Measurements from ENCODE around the gene RAB12. TPM values are rescaled to one million over a fixed set of nuclear protein-coding genes. Genes with fewer than 3 reads are reported as not detected.

Gene RAB12
- total and polyA plus RNA-seq, 2 of the 13 experiments (the other 11 are each of a cell fraction or from before 2014, with no cell fraction given) = 9.5 to 25.3 TPM

DNA sequence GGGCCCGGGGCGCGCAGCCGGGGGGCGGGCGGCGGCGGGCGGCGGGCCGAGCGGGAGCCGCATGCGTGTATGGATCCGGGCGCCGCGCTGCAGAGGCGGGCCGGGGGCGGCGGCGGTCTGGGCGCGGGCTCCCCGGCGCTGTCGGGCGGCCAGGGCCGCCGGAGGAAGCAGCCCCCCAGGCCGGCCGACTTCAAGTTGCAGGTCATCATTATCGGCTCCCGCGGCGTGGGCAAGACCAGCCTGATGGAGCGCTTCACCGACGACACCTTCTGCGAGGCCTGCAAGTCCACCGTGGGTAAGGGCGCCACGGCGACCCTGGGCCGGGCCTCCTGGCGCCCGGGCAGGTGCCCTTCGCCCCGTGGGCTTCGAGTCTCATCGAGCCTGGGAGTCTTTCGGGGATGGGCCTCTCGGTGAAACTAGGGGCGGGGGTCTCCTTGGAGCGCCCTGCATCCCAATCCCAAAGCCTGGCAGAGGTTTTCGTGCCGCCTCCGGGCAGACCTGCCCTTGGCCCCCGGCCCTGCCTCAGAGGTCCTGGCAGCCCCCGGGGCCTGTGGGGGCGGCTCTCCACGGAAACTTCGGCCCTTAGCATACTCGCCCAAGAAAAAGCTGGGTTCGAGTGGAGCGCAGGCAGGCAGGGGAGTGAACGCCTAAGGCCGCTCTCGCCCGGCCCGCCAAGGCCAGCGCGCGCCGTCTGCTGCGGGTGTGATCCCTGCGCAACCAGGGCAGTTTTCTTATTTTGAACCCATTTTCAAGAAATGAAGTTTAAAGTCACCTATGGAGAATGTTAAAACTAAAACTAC, 622 bp downstream of the RAB12 start (continued):
- TF ChIP-seq ZNF44 (CRISPR knock-in tag; IDR thresholded peaks at IDR 0.05) (no peak), ZNF678 (CRISPR knock-in tag; IDR thresholded peaks at IDR 0.05) (no peak), RXRA (CRISPR knock-in tag; IDR thresholded peaks at IDR 0.05) (0 out of 2 replicates have a peak, but pooled peaks have one; percentile 40), ZBTB3 (CRISPR knock-in tag; IDR thresholded peaks at IDR 0.05; ENCODE audit: borderline replicate concordance, low read depth) (no peak), ZKSCAN1 (IDR thresholded peaks at IDR 0.05; ENCODE audit: low read length) (no peak), WIZ (CRISPR knock-in tag; IDR thresholded peaks at IDR 0.05) (no peak), ZBTB34 (CRISPR knock-in tag; IDR thresholded peaks at IDR 0.05) (no peak), ZFX (CRISPR knock-in tag; IDR thresholded peaks at IDR 0.05; ENCODE audit: low read depth) (peak; percentile 46; the same call in 1 of the 2 replicates), TBX3 (IDR thresholded peaks at IDR 0.05; ENCODE audit: borderline replicate concordance) (no peak), JUN (CRISPR knock-in tag; IDR thresholded peaks at IDR 0.05) (no peak), MIXL1 (CRISPR knock-in tag; IDR thresholded peaks at IDR 0.05) (no peak), FOXC1 (CRISPR knock-in tag; IDR thresholded peaks at IDR 0.05; ENCODE audit: borderline replicate concordance) (no peak), SOX13 (IDR thresholded peaks at IDR 0.05) (no peak), SOX13 (CRISPR knock-in tag; conservative IDR thresholded peaks at IDR 0.05 in 1 of 2, IDR thresholded peaks at IDR 0.05 in 1 of 2) (no peak), XRCC5 (optimal IDR thresholded peaks at IDR 0.05; ENCODE audit: low read length) (peak; percentile 36), ZNF546 (CRISPR knock-in tag; conservative IDR thresholded peaks at IDR 0.05) (no peak), ZNF737 (CRISPR knock-in tag; IDR thresholded peaks at IDR 0.05; ENCODE audit: borderline replicate concordance) (no peak), SRSF1 (optimal IDR thresholded peaks at IDR 0.05; ENCODE audit: low read depth, low read length) (no peak), ZHX1 (CRISPR knock-in tag; IDR thresholded peaks at IDR 0.05; ENCODE audit: low read depth) (no peak), HOXD1 (CRISPR knock-in tag; IDR thresholded peaks at IDR 0.05) (no peak), ZNF138 (CRISPR knock-in tag; IDR thresholded peaks at IDR 0.05; ENCODE audit: low read depth) (no peak)
- TF ChIP-seq, protein P1, sequence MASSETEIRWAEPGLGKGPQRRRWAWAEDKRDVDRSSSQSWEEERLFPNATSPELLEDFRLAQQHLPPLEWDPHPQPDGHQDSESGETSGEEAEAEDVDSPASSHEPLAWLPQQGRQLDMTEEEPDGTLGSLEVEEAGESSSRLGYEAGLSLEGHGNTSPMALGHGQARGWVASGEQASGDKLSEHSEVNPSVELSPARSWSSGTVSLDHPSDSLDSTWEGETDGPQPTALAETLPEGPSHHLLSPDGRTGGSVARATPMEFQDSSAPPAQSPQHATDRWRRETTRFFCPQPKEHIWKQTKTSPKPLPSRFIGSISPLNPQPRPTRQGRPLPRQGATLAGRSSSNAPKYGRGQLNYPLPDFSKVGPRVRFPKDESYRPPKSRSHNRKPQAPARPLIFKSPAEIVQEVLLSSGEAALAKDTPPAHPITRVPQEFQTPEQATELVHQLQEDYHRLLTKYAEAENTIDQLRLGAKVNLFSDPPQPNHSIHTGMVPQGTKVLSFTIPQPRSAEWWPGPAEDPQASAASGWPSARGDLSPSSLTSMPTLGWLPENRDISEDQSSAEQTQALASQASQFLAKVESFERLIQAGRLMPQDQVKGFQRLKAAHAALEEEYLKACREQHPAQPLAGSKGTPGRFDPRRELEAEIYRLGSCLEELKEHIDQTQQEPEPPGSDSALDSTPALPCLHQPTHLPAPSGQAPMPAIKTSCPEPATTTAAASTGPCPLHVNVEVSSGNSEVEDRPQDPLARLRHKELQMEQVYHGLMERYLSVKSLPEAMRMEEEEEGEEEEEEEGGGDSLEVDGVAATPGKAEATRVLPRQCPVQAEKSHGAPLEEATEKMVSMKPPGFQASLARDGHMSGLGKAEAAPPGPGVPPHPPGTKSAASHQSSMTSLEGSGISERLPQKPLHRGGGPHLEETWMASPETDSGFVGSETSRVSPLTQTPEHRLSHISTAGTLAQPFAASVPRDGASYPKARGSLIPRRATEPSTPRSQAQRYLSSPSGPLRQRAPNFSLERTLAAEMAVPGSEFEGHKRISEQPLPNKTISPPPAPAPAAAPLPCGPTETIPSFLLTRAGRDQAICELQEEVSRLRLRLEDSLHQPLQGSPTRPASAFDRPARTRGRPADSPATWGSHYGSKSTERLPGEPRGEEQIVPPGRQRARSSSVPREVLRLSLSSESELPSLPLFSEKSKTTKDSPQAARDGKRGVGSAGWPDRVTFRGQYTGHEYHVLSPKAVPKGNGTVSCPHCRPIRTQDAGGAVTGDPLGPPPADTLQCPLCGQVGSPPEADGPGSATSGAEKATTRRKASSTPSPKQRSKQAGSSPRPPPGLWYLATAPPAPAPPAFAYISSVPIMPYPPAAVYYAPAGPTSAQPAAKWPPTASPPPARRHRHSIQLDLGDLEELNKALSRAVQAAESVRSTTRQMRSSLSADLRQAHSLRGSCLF (CRISPR knock-in tag; IDR thresholded peaks at IDR 0.05; ENCODE audit: borderline replicate concordance) = no peak

Measured in HepG2 (cell line).